Measurements from ENCODE around the gene PLPP6.
"Not testable (repeated sequence)": the region's sequence is repeated elsewhere in the genome, so short reads cannot be mapped to it uniquely, and the experiment has no call there.

PLPP6 gene

DNA sequence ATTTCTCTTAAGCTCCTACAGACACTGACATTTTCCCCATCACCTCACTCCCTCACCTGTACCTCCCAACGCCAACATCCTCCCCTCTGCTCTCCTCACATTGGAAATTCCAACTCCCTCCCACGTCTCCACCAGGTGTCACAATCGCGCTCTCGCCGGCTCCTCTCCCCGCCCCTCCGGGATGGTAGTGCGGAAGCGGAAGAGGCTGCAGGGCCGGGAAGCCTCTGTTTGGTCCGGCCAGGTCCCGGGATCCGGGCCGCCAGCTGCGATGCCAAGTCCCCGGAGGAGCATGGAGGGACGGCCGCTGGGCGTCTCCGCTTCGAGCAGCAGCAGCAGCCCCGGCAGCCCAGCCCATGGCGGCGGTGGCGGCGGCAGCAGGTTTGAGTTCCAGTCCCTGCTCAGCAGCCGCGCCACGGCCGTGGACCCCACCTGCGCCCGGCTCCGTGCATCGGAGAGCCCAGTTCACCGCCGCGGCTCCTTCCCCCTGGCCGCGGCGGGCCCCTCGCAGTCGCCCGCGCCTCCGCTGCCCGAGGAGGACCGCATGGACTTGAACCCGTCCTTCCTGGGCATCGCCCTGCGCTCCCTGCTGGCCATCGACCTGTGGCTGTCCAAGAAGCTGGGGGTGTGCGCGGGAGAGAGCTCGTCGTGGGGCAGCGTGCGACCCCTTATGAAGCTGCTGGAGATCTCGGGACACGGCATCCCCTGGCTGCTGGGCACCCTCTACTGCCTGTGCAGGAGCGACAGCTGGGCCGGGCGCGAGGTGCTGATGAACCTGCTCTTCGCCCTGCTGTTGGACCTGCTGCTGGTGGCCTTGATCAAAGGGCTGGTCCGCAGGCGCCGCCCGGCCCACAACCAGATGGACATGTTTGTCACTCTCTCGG is at the start of gene PLPP6:
Gene PLPP6 (plus strand): TSS at position 187 of the 881 bp plus-strand sequence. CDS start 82 bp downstream, at position 269.
- peak; percentile 86 to 89 for DNase-seq

DNA sequence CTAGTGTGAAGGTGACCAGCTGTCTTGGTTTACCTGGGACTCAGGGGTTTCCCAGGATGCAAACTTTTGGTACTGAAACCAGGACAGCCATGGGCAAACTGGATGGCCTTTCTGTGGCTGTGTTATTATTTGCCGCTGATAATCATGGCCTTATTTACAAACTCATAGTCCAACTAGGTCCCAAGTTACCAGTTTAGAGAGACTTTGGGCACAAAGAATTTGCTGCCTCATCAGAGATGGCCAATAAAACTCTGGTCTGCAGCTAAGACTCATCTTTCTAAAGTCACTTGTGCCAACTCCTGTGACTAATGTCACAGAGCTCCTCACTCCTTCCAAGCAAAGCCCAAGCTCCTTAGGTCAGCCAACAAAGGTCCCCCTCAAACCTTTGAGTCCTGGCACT is 47.5 kb upstream of the PLPP6 start:
- no peak for DNase-seq

DNA sequence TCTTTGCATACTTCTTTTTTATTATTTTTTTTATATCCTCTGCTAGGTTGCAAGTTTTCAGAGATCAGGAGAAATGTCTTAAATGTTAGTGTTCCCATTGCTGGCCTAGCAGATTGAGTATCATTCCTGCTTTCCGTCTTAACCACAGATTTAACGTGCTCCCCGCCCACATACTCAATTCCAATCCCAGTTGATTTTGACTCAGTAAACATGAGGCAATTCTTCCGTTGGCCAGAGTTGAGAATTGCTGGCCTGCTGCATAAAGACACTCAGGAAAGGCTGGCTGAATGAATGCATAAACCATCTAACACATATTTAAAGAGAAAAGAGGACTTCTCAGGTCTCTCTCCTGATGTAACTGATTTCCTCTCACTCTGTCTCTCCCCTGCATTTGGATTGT is 46.8 kb upstream of the PLPP6 start:
- no peak for DNase-seq

DNA sequence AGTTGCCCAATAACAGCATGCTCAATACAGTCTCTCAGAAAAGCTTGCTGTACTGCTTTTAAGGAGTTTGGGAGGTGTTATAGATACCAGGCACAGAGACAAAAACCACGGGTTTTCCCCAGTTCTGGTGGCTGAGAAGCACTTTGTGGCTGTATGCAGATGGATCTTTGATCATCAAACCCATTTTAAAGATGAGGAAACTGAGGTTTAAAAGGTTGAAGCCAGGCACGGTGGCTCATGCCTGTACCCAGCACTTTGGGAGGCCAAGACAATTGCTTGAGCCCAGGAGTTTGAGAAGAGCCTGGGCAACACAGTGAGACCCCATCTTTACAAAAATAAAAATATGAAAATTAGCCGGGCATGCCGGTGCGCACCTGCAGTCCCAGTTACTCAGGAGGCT is 46.3 kb upstream of the PLPP6 start:
- DNase-seq = no peak

DNA sequence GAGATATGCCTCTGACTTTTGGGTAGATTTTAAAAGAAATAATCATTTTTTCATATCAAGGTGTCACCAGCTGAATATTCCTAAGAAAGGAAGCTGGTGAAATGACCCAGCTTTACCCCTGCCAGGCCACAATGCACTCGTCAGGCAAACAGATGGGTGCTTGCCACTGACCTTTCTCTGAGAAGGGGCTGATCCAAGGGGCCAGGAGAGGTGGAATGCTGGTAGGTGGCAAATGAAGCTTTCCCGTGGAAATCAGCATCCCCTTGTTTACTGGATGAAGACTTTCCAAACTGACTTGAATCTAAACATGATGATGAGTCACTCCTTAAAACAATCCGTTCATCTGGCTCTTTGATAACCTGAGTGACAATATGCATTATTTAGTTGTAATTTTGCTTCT is 44.3 kb upstream of the PLPP6 start:
- no peak for DNase-seq

DNA sequence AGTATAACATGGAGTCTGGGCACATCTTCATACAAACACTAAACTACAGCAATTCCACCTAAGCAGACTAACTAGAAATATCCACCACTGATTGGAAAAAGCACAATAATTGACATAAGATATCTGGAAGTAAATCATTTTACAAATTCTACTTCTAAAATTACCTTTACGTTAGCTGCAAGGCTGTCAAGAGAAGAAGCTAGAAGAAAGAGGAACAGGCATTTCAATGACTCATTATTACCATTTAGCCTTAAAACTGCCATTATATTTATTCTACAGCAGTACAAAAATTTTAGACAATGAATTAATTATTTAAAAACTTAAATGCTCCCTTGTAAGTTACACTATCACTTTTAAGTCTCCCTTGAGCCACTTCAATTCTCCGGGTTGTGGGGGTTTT is 43.4 kb upstream of the PLPP6 start:
- no peak for DNase-seq

DNA sequence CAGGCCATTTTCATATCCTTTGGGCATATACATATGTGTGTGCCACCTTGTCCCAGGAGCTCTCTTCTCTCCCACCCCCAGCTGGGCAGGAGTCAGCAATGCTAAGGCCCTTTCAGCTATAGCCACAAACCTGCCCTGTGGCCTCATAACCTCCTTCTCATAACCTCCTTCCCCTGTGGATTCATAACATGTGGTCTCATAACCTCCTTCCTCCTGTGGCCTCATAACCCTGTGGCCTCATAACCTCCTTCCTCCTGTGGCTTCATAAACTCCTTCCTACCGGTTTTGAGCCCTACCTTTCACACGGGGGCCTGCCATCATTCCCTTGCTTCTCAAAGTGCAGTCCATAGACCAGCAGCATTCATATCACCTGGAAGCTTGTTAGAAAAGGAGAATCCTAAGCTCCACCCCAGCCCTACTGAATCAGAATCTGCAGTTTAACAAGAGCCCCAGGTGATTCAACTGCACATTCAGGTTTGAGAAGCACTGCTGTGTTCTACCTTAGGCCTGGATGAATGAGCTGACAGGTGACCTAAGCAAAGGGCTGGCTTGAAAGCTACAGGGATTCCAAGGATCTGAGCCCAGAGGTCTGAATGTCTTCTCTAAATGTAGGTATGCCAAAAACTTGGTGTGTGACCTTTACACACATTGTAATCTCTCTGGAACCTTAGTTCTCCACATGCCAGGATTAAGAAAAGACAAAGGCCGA is 41.9 kb upstream of the PLPP6 start:
- DNase-seq = no peak

DNA sequence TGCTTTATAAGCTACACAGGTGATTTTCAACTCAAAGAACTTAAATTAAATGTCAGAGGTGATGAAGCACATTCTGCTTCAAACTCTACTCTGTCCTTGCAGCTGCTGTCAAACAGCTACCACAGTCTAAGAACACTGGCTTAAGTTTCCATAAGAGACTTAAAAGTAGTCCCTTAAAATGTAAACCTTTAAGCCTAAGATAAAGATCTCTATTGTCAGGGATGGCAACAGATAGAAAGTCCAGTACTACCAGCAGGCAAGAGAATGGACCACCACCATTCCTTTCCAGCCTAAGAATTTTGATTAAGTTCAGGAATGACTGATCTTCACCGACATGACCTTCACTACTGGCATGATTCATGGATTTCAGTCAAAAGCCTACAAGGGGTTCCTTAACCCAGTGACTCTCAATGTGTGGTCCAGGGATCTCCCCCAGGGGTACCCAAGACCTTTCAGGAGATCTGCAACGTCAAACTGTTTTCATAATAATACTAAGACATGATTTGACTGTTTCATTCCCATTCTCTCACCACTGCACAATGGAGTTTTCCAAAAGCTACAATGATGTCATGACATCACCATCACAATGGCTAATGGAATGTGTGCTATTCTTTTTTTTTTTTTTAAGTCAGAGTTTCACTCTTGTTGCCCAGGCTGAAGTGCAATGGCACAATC is 41.1 kb upstream of the PLPP6 start:
- DNase-seq = no peak

DNA sequence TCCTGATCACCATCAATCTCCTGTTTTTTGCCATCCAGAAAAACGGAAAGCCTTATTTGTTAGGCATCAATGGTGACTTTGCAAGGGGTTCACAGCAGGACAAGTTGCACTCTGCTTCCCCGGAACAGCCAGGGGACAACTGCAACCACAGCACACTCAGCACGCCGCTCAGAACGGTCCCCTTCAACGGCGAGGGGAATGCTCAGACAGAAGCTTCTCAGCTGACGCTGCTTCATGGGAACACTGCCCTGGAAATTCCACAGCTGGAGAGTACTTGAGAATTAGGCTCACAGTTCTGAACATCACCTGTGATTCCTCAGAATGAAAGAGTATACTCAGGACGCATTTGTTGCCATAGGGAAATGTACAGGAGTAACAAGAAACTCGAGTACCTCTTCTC is 40.1 kb upstream of the PLPP6 start:
- no peak for DNase-seq

DNA sequence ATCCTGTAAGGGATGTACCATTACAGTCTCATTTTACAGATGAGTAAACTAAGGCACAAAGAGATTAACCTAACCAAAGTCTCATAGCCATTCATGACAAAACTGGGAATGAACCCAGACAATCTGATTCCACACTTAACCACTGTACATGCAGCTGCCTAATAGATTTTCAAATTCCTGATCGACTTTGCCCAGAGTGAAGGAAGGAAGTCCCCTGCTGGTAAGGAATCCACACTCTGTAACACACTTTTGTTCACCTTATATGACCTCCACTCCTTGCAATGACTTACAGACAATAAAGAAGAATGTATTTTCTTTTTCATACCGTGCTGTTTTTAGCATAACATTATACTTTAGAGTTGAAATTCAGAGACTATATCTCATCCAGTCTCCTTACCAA is 31.3 kb upstream of the PLPP6 start:
- no peak for DNase-seq

DNA sequence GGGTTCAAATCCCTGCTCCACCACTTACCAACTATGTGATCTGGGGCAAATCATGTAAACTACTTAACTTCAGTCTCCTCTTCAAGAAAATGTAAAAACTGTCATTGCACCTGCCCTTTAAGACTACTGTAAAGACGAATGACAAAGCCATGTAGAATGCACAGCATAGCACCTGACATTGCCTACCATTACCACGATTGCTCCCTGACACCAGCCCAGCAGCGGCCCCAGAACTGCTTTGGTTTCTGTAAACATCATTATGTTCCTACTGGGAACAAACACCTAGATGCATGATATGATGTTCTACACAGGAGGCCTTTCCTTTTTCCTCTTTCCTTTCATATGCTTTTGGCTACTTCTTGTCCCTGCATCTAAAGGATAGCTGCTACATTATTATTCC is 23.1 kb upstream of the PLPP6 start:
- DNase-seq = no peak

DNA sequence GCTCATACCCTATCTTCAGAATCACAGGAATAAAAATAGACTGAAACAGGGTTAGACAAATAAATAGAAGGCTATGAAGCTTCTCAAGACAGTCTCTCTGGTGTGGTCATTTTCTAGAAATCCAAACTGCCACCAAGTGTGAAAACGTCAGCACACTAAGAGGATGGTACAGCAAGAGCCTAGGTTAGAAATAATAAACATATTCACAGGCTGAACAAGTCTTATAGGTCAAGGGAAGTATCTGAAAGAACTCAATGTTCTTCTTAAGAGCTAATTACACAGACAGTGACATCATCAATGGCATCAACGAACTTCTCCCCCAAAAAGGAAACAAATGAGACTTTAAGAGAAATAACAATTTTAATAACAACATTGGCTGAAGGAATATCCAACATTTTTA is 22.7 kb upstream of the PLPP6 start:
- no peak for DNase-seq

DNA sequence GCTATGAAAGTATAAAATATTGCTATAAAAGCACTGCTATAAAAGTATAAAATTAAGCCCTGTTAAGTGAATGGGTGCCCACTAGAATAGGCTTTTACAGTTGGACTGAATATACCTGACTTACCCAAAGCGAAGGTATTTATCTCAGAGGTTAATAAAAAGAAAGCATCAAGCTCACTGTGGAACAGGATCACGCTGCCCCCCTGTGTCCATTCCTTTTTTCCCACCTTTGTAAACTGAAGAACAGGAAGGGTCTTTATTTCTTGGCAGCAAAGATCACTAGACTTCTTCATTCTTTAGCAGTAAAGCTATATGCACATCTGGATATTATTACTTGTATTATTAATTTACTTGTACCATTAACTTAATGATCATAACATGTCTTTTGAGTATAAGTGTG is 22.1 kb upstream of the PLPP6 start:
- no peak for DNase-seq

DNA sequence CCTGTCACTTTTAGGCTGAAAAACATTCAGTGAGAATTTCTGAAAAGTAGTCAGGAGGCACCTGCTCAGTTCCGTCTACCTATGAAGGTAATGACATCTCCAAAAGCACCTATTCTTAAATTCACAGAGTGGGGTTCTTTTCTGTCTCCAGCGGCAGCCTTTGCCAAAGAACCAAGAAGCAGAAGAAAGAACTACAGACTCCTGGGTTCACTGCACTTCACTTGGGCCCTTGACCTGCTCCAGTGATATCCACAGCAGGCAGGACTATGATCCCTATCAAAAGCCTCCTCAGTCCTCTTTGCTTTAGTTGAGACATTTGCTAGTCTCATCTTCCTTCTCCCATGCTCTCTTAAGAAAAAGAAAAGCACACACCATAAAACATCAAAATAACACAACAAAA is 19.7 kb upstream of the PLPP6 start:
- DNase-seq = no peak

DNA sequence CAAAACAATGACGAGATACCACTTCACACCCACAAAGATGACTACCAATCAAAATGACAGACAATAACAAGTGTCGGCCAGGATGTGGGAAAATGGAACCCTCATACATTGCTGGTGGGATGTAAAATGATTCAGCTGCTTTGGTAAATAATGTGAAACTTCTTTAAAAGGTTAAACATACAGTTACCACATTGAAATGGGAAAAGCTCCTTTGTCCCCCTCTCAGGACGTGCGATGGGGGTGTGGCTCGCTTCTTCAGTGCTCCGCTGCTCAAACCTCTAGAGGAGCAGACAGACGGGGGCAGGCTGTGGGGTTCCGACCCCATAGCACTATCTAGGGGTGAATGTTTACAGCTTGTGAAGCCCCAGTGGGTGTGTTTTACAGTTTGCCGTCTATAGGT is 8.0 kb upstream of the PLPP6 start:
- no peak for DNase-seq

DNA sequence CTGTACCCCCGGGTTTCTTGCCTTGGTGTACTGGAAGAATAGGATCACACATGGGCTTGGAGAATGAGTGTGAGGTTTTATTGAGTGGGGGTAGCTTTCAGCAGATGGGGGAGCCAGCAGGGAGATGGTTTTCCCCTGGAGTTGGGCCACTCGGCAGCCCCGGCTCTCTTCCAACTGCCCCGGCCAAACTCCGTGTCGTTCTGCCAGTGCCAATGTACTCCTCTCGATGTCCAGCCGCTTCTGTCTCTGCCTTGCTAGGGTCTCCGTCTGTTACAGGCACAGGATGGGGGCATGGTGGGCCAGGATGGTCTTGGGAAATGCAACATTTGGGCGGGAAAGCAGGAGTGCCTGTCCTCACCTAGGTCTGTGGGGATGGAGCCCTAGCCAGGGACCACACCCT is 7.6 kb upstream of the PLPP6 start:
- no peak for DNase-seq

DNA sequence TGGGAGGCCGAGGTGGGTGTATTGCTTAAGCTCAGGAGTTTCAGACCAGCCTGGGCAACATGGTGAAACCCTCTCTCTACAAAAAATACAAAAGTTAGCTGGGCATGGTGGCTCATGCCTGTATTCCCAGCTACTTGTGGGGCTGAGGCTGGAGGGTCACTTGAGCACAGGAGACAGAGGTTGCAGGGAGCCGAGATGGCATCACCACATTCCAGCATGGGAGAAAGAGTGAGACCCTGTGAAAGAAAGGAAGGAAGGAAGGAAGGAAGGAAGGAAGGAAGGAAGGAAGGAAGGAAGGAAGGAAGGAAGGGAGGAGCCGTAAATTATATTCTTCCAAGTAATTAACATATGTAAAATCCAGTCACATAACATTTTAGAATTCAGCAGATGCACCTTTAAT is 5.9 kb upstream of the PLPP6 start:
- DNase-seq = not testable (repeated sequence)

DNA sequence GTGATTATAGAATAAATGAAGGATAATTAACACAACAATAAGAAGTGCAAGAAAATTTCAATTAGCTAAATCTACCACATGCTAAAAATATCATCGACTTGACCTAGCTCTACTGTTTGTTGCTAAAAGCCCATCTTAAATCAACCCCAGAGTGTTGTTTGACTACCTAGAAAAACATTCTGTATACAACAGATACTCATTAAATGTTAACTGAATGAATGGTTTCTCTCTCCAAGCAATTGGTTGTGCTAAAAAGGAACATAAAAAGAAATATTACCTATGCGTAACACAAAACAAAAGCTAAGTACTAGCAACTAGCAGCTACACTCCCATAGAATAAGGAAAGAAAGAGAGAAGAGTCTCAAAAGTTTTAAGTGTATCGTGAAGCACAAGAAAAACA is 5.5 kb upstream of the PLPP6 start:
- DNase-seq = no peak

DNA sequence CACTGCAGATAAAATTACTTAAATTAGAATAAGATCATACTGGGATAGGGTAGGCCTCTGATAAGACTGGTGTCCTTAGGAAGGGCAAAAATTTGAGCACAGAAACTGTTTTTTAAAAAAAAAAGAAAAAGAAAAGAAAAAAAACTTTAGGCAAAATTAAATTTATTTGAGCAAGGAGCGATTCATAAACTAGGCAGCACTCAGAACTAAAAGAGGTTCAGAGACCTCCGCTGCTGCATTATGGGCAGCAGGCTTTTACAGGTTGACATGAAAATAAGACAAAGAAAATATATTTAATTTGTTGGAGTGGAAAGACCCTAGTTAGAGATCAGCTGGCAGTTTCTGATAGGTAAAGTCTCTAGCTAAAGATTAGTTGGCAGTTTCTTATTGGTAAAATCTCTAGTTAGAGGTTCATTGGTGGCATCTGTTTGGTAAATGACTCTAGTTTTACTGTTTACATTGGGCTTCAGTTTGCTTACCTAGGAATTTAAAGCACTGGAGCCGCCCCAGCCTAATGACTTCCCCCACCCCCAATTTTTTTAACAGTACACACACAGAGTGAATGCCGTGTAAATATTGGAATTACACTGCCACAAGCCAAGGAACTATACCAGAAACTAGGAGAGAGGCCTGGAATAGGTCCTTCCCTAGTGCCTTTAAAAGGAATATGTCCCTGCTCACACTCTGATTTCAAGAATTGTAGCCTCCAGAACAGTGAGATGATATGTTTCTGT is 4.5 kb upstream of the PLPP6 start:
- DNase-seq = no peak

DNA sequence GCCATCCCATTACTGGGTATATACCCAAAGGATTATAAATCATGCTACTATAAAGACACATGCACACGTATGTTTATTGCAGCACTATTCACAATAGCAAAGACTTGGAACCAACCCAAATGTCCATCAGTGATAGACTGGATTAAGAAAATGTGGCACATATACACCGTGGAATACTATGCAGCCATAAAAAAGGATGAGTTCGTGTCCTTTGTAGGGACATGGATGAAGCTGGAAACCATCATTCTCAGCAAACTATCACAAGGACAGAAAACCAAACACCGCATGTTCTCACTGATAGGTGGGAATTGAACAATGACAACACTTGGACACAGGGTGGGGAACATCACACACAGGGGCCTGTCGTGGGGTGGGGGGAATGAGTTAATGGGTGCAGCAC is 1.4 kb upstream of the PLPP6 start:
- not testable (repeated sequence) for DNase-seq

DNA sequence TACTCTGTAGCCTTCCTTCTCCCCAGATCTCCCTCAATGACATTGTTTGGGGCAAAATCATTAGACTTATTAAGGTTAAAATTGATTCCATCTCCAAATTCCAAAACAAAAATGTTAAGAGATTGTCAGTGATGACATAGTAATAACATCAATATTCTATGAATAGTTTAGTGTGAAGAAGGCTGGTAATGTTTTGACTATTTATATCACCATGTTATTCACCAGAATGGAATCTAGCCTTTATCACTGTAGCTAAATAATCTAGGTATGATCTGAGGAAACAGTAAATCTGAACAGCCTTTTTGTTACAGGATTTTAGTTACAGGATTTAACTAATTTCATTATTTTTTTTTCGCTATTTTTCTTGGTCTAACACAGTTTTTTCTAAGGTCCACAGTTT is 929 bp upstream of the PLPP6 start:
- no peak for DNase-seq

DNA sequence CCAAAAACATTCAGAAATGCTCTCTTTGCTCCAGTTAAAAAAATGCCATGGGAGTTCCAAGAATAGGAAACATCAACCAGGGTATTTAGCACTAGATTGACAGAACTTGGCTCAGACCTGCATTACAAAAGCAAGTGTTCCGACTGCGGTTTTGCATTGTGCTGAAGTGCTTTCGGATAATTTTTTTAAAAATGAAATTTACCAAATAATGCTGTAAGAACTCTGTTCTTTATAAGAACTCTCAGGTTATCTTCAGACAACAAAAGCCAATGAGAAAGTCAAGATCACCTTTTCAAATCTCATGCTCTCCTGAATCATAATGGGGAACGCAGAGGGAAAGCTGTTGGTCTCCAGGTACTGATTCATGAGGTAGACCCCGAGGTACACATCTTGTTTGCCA is 483 bp upstream of the PLPP6 start:
- no peak for DNase-seq
